K562 (cell line): ENCODE measurements around the gene SH3BGRL2. TPM values are rescaled to one million over a fixed set of nuclear protein-coding genes. Genes with fewer than 3 reads are reported as not detected.

Experiments
- ARHGAP35 ChIP-seq: fragments of 450-650 bp; IDR thresholded peaks from 2 replicates; pipeline ENCODE4 v1.6.1; 2018; ENCODE audit not compliant: partially characterized antibody
- CBX3 ChIP-seq, 2 experiments: IDR thresholded peaks; 1 replicate in 1 of 2; 2 replicates in 1 of 2; pipeline ENCODE4 v1.6.1; 2012; ENCODE audit warnings: inconsistent platforms in 2 of 2, low read length in 2 of 2, borderline replicate concordance in 1 of 2, control low read depth in 1 of 2
- DIDO1 ChIP-seq: fragments of 450-650 bp; IDR thresholded peaks from 2 replicates; pipeline ENCODE4 v1.6.1; 2016; ENCODE audit warnings: low read depth, missing biosample characterization, missing genetic modification characterization
- EGR1 ChIP-seq: fragments of 450-650 bp; conservative IDR thresholded peaks from 2 replicates; pipeline ENCODE4 v1.6.1; 2017; ENCODE audit warnings: mild to moderate bottlenecking
- ESRRB ChIP-seq: fragments of 250-450 bp; sonication (Bioruptor Pico); IDR thresholded peaks from 2 replicates; pipeline ENCODE4 v1.5.0; 2020; ENCODE audit warnings: mild to moderate bottlenecking, moderate library complexity, borderline replicate concordance
- FOXJ2 ChIP-seq: fragments of 200-800 bp; sonication (Bioruptor generic); IDR thresholded peaks from 2 replicates; pipeline ENCODE4 v1.6.1; 2016; ENCODE audit warnings: missing genetic modification characterization, missing compliant biosample characterization
- LEF1 ChIP-seq: fragments of 450-650 bp; IDR thresholded peaks from 2 replicates; pipeline ENCODE4 v1.6.1; 2016; ENCODE audit warnings: mild to moderate bottlenecking
- NFRKB ChIP-seq: fragments of 450-650 bp; IDR thresholded peaks from 2 replicates; pipeline ENCODE4 v1.6.1; 2016; ENCODE audit warnings: low read depth
- PHF8 ChIP-seq: fragments of 200-600 bp; sonication (generic); IDR thresholded peaks from 2 replicates; pipeline ENCODE4 v1.6.1; 2012; ENCODE audit warnings: mixed run types, mild to moderate bottlenecking, inconsistent platforms, low read length, moderate library complexity, borderline replicate concordance
- PML ChIP-seq: IDR thresholded peaks from 2 replicates; pipeline ENCODE4 v1.6.1; 2012; ENCODE audit warnings: low read length, inconsistent platforms
- RBBP5 ChIP-seq: fragments of 200-600 bp; sonication (generic); IDR thresholded peaks from 2 replicates; pipeline ENCODE4 v1.6.1; 2012; ENCODE audit warnings: borderline replicate concordance, mild to moderate bottlenecking, low read length, control low read depth, inconsistent platforms; ENCODE audit not compliant: insufficient read depth, poor library complexity, severe bottlenecking
- SAP30 ChIP-seq: fragments of 200-600 bp; sonication (generic); IDR thresholded peaks from 2 replicates; pipeline ENCODE4 v1.6.1; 2012; ENCODE audit warnings: borderline replicate concordance, low read depth, mild to moderate bottlenecking, moderate library complexity, low read length, control low read depth, inconsistent platforms; ENCODE audit not compliant: insufficient read depth, poor library complexity, severe bottlenecking
- SNIP1 ChIP-seq: fragments of 450-650 bp; IDR thresholded peaks from 2 replicates; pipeline ENCODE4 v1.7.1; 2017; ENCODE audit warnings: low read depth, mild to moderate bottlenecking
- WHSC1 ChIP-seq: IDR thresholded peaks from one replicate; pipeline ENCODE4 v1.6.1; 2012; ENCODE audit warnings: low read length, control low read depth, inconsistent platforms
- XRCC4 ChIP-seq: IDR thresholded peaks from one replicate; pipeline ENCODE4 v1.6.1; 2011; ENCODE audit not compliant: insufficient read depth, insufficient read length; ENCODE audit errors: extremely low read depth
- XRCC5 ChIP-seq: fragments of 200-400 bp; formaldehyde crosslinking; IDR thresholded peaks from 2 replicates; pipeline ENCODE4 v1.6.1; 2017; ENCODE audit warnings: low read depth, mild to moderate bottlenecking, low read length
- ZBTB17 ChIP-seq: fragments of 450-650 bp; formaldehyde crosslinking; IDR thresholded peaks from 2 replicates; pipeline ENCODE4 v1.4.0; 2020; ENCODE audit warnings: mild to moderate bottlenecking
- ZBTB8A ChIP-seq: fragments of 450-650 bp; IDR thresholded peaks from 2 replicates; pipeline ENCODE4 v1.6.1; 2018; ENCODE audit warnings: mild to moderate bottlenecking, moderate library complexity; ENCODE audit not compliant: partially characterized antibody
- ZC3H8 ChIP-seq: fragments of 450-650 bp; IDR thresholded peaks from 2 replicates; pipeline ENCODE4 v1.6.1; 2017
- ZNF197 ChIP-seq: fragments of 200-800 bp; sonication (Bioruptor generic); IDR thresholded peaks from 2 replicates; pipeline ENCODE4 v1.6.1; 2016; ENCODE audit warnings: low read depth, missing genetic modification characterization, missing compliant biosample characterization
- ZNF316 ChIP-seq: fragments of 450-650 bp; IDR thresholded peaks from 2 replicates; pipeline ENCODE4 v1.6.1; 2016
- polyA plus RNA-seq, 8 experiments: library from polyadenylated mRNA; depleted of rRNA in 4 of 8; stranded (reverse) in 5 of 8; unstranded in 3 of 8; fragments of >200 nt; fragmentation: Nextera tagmentation in 2 of 8; fragmentation: Illumina TruSeq in 1 of 8; extraction: Ambion mirVana in 2 of 8; extraction: Trizol in 1 of 8; gene quantifications; 2 replicates each; pipeline versions ENCODE4 v1.2.1 to v1.2.3, GENCODE V29; 2011 to 2014; ENCODE audit warnings: inconsistent platforms in 1 of 8, missing spikeins in 1 of 8
- total RNA-seq, 7 experiments: library from RNA; depleted of rRNA in 6 of 7; stranded (reverse); fragments of >200 nt in 6 of 7; fragmentation: Illumina TruSeq in 2 of 7; extraction: Trizol in 2 of 7; gene quantifications; 2 replicates each; pipeline versions ENCODE4 v1.2.1 to v1.2.3, GENCODE V29; 2011 to 2021; ENCODE audit warnings: low replicate concordance in 1 of 7
- TF ChIP-seq, protein P1 (sequence below): fragments of 250-450 bp; sonication (Bioruptor Pico); IDR thresholded peaks from 2 replicates; pipeline ENCODE4 v1.4.0; 2020; ENCODE audit warnings: mild to moderate bottlenecking, moderate library complexity
- TF ChIP-seq, protein P2 (sequence below): fragments of 250-450 bp; sonication (Bioruptor Pico); IDR thresholded peaks from 2 replicates; pipeline ENCODE4 v1.5.0; 2020; ENCODE audit warnings: mild to moderate bottlenecking
- TF ChIP-seq, protein P3 (sequence below): fragments of 450-650 bp; conservative IDR thresholded peaks from 2 replicates; pipeline ENCODE4 v1.6.1; 2016; ENCODE audit warnings: missing genetic modification characterization, low read depth, mild to moderate bottlenecking, control low read depth, missing compliant biosample characterization

SH3BGRL2 gene
- total and polyA plus RNA-seq, 9 of the 15 experiments (the other 6 are each of a cell fraction or from before 2014, with no cell fraction given) = 4.4 to 12.1 (median 7.3) TPM

DNA sequence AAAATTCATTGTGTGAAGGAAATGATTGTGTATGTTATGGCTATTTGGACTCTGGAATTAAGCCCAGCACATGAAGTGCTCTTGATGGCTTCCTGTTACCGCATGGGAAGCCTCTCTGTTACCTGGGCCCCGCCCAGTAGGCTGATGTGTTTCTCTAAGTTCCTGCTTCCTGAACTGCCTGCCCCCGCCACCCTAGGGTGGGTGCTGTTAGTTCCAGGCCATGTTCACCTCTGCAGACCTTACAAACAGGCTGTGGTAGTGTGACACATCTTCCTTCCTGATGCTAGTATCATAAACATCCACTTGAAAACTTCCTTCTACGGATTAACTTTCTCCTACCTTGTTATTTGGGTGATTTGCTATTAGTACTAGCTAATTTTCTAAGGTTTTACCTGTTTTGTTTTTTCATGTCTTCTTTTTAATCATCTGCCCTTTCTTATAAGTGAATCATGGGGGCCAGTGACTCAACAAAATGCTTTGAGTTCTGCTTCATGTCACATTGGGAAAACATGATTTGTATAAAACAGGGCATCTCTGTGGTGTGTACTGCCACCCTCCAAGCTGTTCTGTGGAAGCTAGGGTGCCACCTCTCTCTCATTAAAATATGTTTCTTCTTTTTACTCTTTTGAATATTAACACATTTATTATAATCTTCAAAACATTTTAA is 40.6 kb downstream of the SH3BGRL2 start (continued):
- TF ChIP-seq, protein P1, sequence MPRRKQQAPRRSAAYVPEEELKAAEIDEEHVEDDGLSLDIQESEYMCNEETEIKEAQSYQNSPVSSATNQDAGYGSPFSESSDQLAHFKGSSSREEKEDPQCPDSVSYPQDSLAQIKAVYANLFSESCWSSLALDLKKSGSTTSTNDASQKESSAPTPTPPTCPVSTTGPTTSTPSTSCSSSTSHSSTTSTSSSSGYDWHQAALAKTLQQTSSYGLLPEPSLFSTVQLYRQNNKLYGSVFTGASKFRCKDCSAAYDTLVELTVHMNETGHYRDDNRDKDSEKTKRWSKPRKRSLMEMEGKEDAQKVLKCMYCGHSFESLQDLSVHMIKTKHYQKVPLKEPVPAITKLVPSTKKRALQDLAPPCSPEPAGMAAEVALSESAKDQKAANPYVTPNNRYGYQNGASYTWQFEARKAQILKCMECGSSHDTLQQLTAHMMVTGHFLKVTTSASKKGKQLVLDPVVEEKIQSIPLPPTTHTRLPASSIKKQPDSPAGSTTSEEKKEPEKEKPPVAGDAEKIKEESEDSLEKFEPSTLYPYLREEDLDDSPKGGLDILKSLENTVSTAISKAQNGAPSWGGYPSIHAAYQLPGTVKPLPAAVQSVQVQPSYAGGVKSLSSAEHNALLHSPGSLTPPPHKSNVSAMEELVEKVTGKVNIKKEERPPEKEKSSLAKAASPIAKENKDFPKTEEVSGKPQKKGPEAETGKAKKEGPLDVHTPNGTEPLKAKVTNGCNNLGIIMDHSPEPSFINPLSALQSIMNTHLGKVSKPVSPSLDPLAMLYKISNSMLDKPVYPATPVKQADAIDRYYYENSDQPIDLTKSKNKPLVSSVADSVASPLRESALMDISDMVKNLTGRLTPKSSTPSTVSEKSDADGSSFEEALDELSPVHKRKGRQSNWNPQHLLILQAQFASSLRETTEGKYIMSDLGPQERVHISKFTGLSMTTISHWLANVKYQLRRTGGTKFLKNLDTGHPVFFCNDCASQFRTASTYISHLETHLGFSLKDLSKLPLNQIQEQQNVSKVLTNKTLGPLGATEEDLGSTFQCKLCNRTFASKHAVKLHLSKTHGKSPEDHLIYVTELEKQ = no peak
- TF ChIP-seq, protein P2, sequence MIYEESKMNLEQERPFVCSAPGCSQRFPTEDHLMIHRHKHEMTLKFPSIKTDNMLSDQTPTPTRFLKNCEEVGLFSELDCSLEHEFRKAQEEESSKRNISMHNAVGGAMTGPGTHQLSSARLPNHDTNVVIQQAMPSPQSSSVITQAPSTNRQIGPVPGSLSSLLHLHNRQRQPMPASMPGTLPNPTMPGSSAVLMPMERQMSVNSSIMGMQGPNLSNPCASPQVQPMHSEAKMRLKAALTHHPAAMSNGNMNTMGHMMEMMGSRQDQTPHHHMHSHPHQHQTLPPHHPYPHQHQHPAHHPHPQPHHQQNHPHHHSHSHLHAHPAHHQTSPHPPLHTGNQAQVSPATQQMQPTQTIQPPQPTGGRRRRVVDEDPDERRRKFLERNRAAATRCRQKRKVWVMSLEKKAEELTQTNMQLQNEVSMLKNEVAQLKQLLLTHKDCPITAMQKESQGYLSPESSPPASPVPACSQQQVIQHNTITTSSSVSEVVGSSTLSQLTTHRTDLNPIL (CRISPR knock-in tag) = no peak
- TF ChIP-seq EGR1 (0 out of 2 replicates have a peak, but pooled peaks have one; percentile 4), SAP30 (no peak), XRCC5 (no peak), PHF8 (no peak), RBBP5 (no peak), ZBTB17 (CRISPR knock-in tag) (no peak), FOXJ2 (tag) (no peak), PML (no peak), CBX3 (IDR thresholded peaks at IDR 0.05; ENCODE audit: borderline replicate concordance in 1 of 2, low read length in 2 of 2) (peak in 1 of 2 experiments; percentile 50; a peak in 1 of 3 replicates), ZC3H8 (no peak), ESRRB (CRISPR knock-in tag) (no peak), DIDO1 (tag) (no peak), LEF1 (no peak), ZNF316 (0 out of 2 replicates have a peak, but pooled peaks have one; percentile 33), ZNF197 (no peak), NFRKB (no peak), ZBTB8A (no peak), XRCC4 (no peak), WHSC1 (no peak), SNIP1 (no peak), ARHGAP35 (no peak)
- TF ChIP-seq, protein P3, sequence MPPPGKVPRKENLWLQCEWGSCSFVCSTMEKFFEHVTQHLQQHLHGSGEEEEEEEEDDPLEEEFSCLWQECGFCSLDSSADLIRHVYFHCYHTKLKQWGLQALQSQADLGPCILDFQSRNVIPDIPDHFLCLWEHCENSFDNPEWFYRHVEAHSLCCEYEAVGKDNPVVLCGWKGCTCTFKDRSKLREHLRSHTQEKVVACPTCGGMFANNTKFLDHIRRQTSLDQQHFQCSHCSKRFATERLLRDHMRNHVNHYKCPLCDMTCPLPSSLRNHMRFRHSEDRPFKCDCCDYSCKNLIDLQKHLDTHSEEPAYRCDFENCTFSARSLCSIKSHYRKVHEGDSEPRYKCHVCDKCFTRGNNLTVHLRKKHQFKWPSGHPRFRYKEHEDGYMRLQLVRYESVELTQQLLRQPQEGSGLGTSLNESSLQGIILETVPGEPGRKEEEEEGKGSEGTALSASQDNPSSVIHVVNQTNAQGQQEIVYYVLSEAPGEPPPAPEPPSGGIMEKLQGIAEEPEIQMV (tag) = no peak
